HepG2 (cell line): Measurements from ENCODE around the gene INTS4. TPM values are rescaled to one million over a fixed set of nuclear protein-coding genes. Genes with fewer than 3 reads are reported as not detected.
A peak's percentile ranks its signal among the peaks of the same experiment; 100 is the strongest.

Source experiments
- ARNTL ChIP-seq: sonication (generic); formaldehyde crosslinking; IDR thresholded peaks from 2 replicates; pipeline ENCODE4 v1.4.0; 2020; ENCODE audit warnings: mild to moderate bottlenecking, missing genetic modification reagents
- CCAR2 ChIP-seq: fragments of 200-400 bp; formaldehyde crosslinking; optimal IDR thresholded peaks from 2 replicates; pipeline ENCODE3; 2018; ENCODE audit warnings: low read depth, mild to moderate bottlenecking, low read length, moderate library complexity
- DMAP1 ChIP-seq: IDR thresholded peaks from 2 replicates; pipeline ENCODE4 v1.6.1; 2016
- DR1 ChIP-seq: sonication (generic); formaldehyde crosslinking; IDR thresholded peaks from 2 replicates; pipeline ENCODE4 v1.8.0; 2021; ENCODE audit warnings: mild to moderate bottlenecking, missing genetic modification reagents, inconsistent platforms
- FLYWCH1 ChIP-seq: sonication (generic); formaldehyde crosslinking; IDR thresholded peaks from 2 replicates; pipeline ENCODE4 v1.8.1; 2023; ENCODE audit warnings: mild to moderate bottlenecking, missing genetic modification reagents
- FOXC1 ChIP-seq: sonication (generic); formaldehyde crosslinking; IDR thresholded peaks from 2 replicates; pipeline ENCODE4 v1.8.0; 2022; ENCODE audit warnings: mild to moderate bottlenecking, missing genetic modification reagents, borderline replicate concordance
- HMG20A ChIP-seq: IDR thresholded peaks from 2 replicates; pipeline ENCODE4 v1.6.1; 2016; ENCODE audit warnings: borderline replicate concordance
- PHF8 ChIP-seq: sonication (generic); formaldehyde crosslinking; IDR thresholded peaks from 2 replicates; pipeline ENCODE4 v1.5.0; 2020; ENCODE audit warnings: missing genetic modification reagents
- POGZ ChIP-seq: sonication (generic); formaldehyde crosslinking; IDR thresholded peaks from 2 replicates; pipeline ENCODE4 v1.4.0; 2020; ENCODE audit warnings: mild to moderate bottlenecking, missing genetic modification reagents
- RCOR2 ChIP-seq: IDR thresholded peaks from 2 replicates; pipeline ENCODE4 v1.6.1; 2016; ENCODE audit warnings: missing biosample characterization, missing genetic modification reagents
- SRSF4 ChIP-seq: fragments of 200-400 bp; formaldehyde crosslinking; IDR thresholded peaks from one replicate; pipeline ENCODE4 v1.6.1; 2018; ENCODE audit warnings: mild to moderate bottlenecking, low read depth, low read length, moderate library complexity; ENCODE audit not compliant: poor library complexity, severe bottlenecking
- TBP ChIP-seq: sonication (generic); formaldehyde crosslinking; IDR thresholded peaks from 2 replicates; pipeline ENCODE4 v1.5.0; 2020; ENCODE audit warnings: missing genetic modification reagents
- TBX2 ChIP-seq: sonication (generic); formaldehyde crosslinking; IDR thresholded peaks from 2 replicates; pipeline ENCODE4 v1.5.0; 2020; ENCODE audit warnings: missing genetic modification reagents, mild to moderate bottlenecking, borderline replicate concordance
- ZNF276 ChIP-seq: sonication (generic); formaldehyde crosslinking; IDR thresholded peaks from 2 replicates; pipeline ENCODE4 v1.4.0; 2020; ENCODE audit warnings: mild to moderate bottlenecking, low read depth, missing genetic modification reagents
- ZNF496 ChIP-seq: sonication (generic); formaldehyde crosslinking; IDR thresholded peaks from 2 replicates; pipeline ENCODE4 v1.8.1; 2023; ENCODE audit warnings: mild to moderate bottlenecking, moderate library complexity, missing genetic modification reagents; ENCODE audit not compliant: insufficient replicate concordance
- ZNF549 ChIP-seq: sonication (generic); formaldehyde crosslinking; IDR thresholded peaks from 2 replicates; pipeline ENCODE4 v1.5.0; 2020; ENCODE audit warnings: missing genetic modification reagents
- ZNF841 ChIP-seq: sonication (generic); formaldehyde crosslinking; IDR thresholded peaks from 2 replicates; pipeline ENCODE4 v1.8.1; 2023; ENCODE audit warnings: missing genetic modification reagents, borderline replicate concordance
- ZNF878 ChIP-seq: sonication (generic); formaldehyde crosslinking; IDR thresholded peaks from 2 replicates; pipeline ENCODE4 v1.8.1; 2023; ENCODE audit warnings: mild to moderate bottlenecking, missing genetic modification reagents, moderate library complexity
- polyA plus RNA-seq, 8 experiments: library from polyadenylated mRNA; depleted of rRNA in 3 of 8; stranded (reverse) in 7 of 8; unstranded in 1 of 8; fragments of >200 nt; fragmentation: Illumina TruSeq in 4 of 8; extraction: Trizol in 4 of 8; gene quantifications; 2 replicates each; pipeline versions ENCODE4 v1.2.1 to v1.2.3, GENCODE V29; 2011 to 2016; ENCODE audit warnings: low read depth in 4 of 8, missing spikeins in 1 of 8, mixed read lengths in 1 of 8; ENCODE audit not compliant: insufficient read depth in 1 of 8
- total RNA-seq, 5 experiments: library from RNA; depleted of rRNA; stranded (reverse); fragments of >200 nt; fragmentation: Illumina TruSeq; extraction: Trizol; gene quantifications; 2 replicates each; pipeline ENCODE4 v1.2.3, GENCODE V29; 2016; ENCODE audit warnings: low read depth in 1 of 5
- TF ChIP-seq, protein P1 (sequence below): sonication (generic); formaldehyde crosslinking; IDR thresholded peaks from 2 replicates; pipeline ENCODE4 v1.5.0; 2020; ENCODE audit warnings: mild to moderate bottlenecking, missing genetic modification reagents
- TF ChIP-seq, protein P2 (sequence below): IDR thresholded peaks from 2 replicates; pipeline ENCODE4 v1.6.1; 2016; ENCODE audit warnings: missing biosample characterization, missing genetic modification reagents, low read depth
- TF ChIP-seq, protein P3 (sequence below): sonication (generic); formaldehyde crosslinking; IDR thresholded peaks from 2 replicates; pipeline ENCODE4 v1.5.0; 2020; ENCODE audit warnings: missing genetic modification reagents

Gene INTS4
- total and polyA plus RNA-seq, 2 of the 13 experiments (the other 11 are each of a cell fraction or from before 2014, with no cell fraction given): 37.3 to 44.8 TPM

DNA sequence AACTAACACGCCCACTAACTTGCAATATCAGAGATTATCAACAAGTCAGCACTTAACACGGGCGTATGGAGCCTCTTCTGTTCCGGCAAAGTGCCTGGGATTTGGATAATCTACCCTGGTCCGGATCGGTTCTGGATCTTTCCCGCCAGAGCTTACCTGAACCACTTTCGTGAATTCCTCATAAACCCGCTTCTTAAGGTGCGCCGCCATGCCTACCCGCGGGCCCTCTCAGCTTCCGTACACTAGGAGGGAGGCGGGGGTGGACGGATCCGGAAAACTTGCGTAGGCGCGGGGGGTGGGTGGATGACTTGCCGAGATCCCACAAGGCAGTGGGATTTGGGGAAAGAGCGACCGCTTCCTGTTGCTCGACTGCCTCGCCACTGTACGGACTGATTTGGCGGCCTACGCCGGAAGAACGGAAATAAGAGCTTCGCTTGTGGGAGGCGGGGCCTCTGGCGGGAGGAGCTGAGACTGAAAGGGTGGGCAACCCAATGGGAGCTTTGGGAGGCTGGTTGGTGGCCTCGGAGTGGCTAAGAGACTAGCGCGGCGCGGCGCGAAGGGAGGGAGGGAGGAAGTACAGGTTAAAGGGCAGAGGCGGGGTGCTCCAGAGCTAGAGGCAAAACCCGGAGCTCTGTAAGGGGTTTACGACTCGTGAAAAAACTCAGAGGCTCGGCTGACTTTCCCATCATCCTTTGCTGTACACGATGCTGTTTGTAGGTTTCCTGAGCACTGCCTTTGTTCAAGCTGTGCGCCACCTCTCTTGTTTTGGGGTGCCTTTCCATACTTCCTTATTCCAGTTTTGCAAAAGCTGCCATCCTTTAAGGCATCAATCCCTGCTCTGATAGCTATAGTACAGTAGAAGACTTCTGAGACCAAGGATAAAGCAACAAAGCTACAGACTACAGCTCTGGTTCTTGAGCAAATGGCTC lies at the start of gene INTS4 (continued):
- TF ChIP-seq, protein P1, sequence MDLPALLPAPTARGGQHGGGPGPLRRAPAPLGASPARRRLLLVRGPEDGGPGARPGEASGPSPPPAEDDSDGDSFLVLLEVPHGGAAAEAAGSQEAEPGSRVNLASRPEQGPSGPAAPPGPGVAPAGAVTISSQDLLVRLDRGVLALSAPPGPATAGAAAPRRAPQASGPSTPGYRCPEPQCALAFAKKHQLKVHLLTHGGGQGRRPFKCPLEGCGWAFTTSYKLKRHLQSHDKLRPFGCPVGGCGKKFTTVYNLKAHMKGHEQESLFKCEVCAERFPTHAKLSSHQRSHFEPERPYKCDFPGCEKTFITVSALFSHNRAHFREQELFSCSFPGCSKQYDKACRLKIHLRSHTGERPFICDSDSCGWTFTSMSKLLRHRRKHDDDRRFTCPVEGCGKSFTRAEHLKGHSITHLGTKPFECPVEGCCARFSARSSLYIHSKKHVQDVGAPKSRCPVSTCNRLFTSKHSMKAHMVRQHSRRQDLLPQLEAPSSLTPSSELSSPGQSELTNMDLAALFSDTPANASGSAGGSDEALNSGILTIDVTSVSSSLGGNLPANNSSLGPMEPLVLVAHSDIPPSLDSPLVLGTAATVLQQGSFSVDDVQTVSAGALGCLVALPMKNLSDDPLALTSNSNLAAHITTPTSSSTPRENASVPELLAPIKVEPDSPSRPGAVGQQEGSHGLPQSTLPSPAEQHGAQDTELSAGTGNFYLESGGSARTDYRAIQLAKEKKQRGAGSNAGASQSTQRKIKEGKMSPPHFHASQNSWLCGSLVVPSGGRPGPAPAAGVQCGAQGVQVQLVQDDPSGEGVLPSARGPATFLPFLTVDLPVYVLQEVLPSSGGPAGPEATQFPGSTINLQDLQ: 0 out of 2 replicates have a peak, but pooled peaks have one; percentile 51
- TF ChIP-seq, protein P2, sequence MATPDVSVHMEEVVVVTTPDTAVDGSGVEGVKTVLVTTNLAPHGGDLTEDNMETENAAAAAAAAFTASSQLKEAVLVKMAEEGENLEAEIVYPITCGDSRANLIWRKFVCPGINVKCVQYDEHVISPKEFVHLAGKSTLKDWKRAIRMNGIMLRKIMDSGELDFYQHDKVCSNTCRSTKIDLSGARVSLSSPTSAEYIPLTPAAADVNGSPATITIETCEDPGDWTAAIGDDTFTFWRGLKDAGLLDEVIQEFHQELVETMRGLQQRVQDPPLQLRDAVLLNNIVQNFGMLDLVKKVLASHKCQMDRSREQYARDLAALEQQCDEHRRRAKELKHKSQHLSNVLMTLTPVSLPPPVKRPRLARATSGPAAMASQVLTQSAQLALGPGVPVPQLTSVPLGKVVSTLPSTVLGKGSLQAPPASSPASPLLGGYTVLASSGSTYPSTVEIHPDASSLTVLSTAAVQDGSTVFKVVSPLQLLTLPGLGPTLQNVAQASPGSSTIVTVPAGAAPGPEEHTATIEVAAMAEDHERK (CRISPR knock-in tag): peak; percentile 70
- TF ChIP-seq POGZ (CRISPR knock-in tag): peak; percentile 95
- no peak for TF ChIP-seq HMG20A (CRISPR knock-in tag)
- TF ChIP-seq FOXC1 (CRISPR knock-in tag): no peak; the same call in 1 of the 2 replicates
- peak; percentile 85 for TF ChIP-seq TBX2
- no peak for TF ChIP-seq TBP (CRISPR knock-in tag)
- peak; percentile 72; the same call in 1 of the 2 replicates for TF ChIP-seq DR1 (CRISPR knock-in tag)
- no peak for TF ChIP-seq CCAR2
- TF ChIP-seq RCOR2 (CRISPR knock-in tag): peak; percentile 38; the same call in 1 of the 2 replicates
- no peak for TF ChIP-seq FLYWCH1 (CRISPR knock-in tag)
- no peak for TF ChIP-seq ZNF841 (CRISPR knock-in tag)
- TF ChIP-seq ZNF549: no peak
- TF ChIP-seq ZNF276: 0 out of 2 replicates have a peak, but pooled peaks have one; percentile 23
- TF ChIP-seq PHF8: peak; percentile 80
- TF ChIP-seq SRSF4: no peak
- TF ChIP-seq DMAP1: peak; percentile 87
- TF ChIP-seq ARNTL (CRISPR knock-in tag): 0 out of 2 replicates have a peak, but pooled peaks have one; percentile 39
- TF ChIP-seq, protein P3, sequence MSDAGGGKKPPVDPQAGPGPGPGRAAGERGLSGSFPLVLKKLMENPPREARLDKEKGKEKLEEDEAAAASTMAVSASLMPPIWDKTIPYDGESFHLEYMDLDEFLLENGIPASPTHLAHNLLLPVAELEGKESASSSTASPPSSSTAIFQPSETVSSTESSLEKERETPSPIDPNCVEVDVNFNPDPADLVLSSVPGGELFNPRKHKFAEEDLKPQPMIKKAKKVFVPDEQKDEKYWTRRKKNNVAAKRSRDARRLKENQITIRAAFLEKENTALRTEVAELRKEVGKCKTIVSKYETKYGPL (CRISPR knock-in tag): no peak
- no peak for TF ChIP-seq ZNF496 (CRISPR knock-in tag)
- TF ChIP-seq ZNF878 (CRISPR knock-in tag): 0 out of 2 replicates have a peak, but pooled peaks have one; percentile 54
